DMS153 (cell line): ENCODE data around the gene POMZP3.
A peak's percentile ranks its signal among the peaks of the same experiment; 100 is the strongest.
"Not testable (repeated sequence)": the region's sequence is repeated elsewhere in the genome, so short reads cannot be mapped to it uniquely, and the experiment has no call there.

Source experiments
- DNase-seq: peaks from one replicate; lab custom pipeline; 2025; lab: John Stamatoyannopoulos, UW

POMZP3 gene

GRCh38 chr7:76626989-76627642 lies at the start of gene POMZP3:
Gene POMZP3 (minus strand): TSS chr7:76627279. CDS start chr7:76626064, 1,215 bp downstream.
- DNase-seq = not testable (repeated sequence)

GRCh38 chr7:76675783-76676182 lies 48.7 kb upstream of the POMZP3 start:
- DNase-seq = not testable (repeated sequence)

GRCh38 chr7:76673346-76673745 lies 46.3 kb upstream of the POMZP3 start:
- DNase-seq = not testable (repeated sequence)

- DNase-seq = not testable (repeated sequence)
These were observed 32.1 kb upstream of the POMZP3 start for GRCh38 chr7:76659212-76659611.

GRCh38 chr7:76656425-76656824 lies 29.3 kb upstream of the POMZP3 start:
- not testable (repeated sequence) for DNase-seq

- DNase-seq = not testable (repeated sequence)
These were observed 15.5 kb upstream of the POMZP3 start for GRCh38 chr7:76642620-76643019.

GRCh38 chr7:76637061-76637691 lies 10.1 kb upstream of the POMZP3 start:
- DNase-seq = not testable (repeated sequence)

GRCh38 chr7:76626581-76626980 lies 498 bp downstream of the POMZP3 start:
- not testable (repeated sequence) for DNase-seq

GRCh38 chr7:76619439-76620190 lies 7.5 kb downstream of the POMZP3 start:
- not testable (repeated sequence) for DNase-seq

GRCh38 chr7:76613783-76614182 lies 13.3 kb downstream of the POMZP3 start:
- not testable (repeated sequence) for DNase-seq

GRCh38 chr7:76612232-76612631 lies 14.8 kb downstream of the POMZP3 start:
- not testable (repeated sequence) for DNase-seq

- DNase-seq = not testable (repeated sequence)
These were observed 17.2 kb downstream of the POMZP3 start for GRCh38 chr7:76609864-76610263.

GRCh38 chr7:76608469-76608868 lies 18.6 kb downstream of the POMZP3 start:
- DNase-seq = not testable (repeated sequence)

GRCh38 chr7:76606027-76606426 lies 21.1 kb downstream of the POMZP3 start:
- peak; percentile 44 for DNase-seq

- DNase-seq = not testable (repeated sequence)
These were observed 26.4 kb downstream of the POMZP3 start for GRCh38 chr7:76600650-76601049.

GRCh38 chr7:76600116-76600482 lies 27.0 kb downstream of the POMZP3 start:
- not testable (repeated sequence) for DNase-seq

GRCh38 chr7:76598590-76599264 lies 28.4 kb downstream of the POMZP3 start:
- not testable (repeated sequence) for DNase-seq

GRCh38 chr7:76597288-76597687 lies 29.8 kb downstream of the POMZP3 start:
- not testable (repeated sequence) for DNase-seq

- not testable (repeated sequence) for DNase-seq
These were observed 34.4 kb downstream of the POMZP3 start for GRCh38 chr7:76592694-76593093.

GRCh38 chr7:76591602-76592304 lies 35.3 kb downstream of the POMZP3 start:
- DNase-seq = not testable (repeated sequence)

GRCh38 chr7:76591033-76591432 lies 36.0 kb downstream of the POMZP3 start:
- not testable (repeated sequence) for DNase-seq
